ENCODE measurements around the gene CAV1.

The CAV1 gene

DNA sequence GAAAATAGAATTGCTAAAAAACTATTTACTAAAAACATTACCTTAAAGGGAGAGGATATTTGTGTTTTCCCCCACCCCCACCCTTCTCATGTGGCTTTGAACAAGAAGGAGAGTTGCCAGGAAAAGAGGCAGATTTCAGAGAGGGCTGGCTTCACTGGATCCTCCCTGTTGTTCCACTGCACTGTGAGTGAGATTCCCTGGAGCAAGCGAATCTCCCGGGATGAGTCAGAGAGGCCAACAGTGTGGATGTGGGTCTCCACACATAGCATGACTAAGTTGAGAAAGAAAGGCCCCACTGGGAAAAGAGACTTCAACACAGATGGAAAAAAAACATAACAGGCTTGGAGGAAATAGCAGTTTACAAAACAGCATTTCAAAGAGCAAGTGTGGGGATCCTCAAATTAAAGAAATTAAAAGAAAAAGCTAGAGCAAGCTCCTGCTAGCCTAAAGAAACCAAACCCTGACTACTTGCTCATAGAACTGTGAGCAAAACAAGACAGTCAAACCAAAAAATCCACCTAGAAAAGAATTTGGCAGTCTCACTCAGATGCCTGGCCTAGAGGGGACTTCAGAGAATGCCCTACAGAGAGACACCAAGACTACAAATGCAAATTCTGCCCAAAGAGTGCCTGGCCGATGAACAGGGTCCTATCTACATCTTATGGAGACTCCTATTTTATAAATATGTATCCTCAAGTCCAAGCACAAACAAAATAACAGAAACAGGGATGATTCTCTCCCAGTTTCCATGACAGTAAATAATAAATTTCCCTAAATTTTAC lies 3.4 kb downstream of the CAV1 start:
- DNase-seq = peak; percentile 83 to 88
- Histone ChIP-seq H3K36me3 (peaks cover 4 to 6% (median 4%) of the 10 kb centered on the region in 3 donors), H3K9me3 (no peaks in the 10 kb centered on the region), H3K27me3 (no peaks in the 10 kb centered on the region), H3K27ac (peak overlapping the region; percentile 93 to 99), H3K4me3 (peak overlapping the region; percentile 76 to 90), H3K4me1 (peaks cover 0 to 62% (median 16%) of the 10 kb centered on the region in 4 donors)
- TF ChIP-seq, protein P1, sequence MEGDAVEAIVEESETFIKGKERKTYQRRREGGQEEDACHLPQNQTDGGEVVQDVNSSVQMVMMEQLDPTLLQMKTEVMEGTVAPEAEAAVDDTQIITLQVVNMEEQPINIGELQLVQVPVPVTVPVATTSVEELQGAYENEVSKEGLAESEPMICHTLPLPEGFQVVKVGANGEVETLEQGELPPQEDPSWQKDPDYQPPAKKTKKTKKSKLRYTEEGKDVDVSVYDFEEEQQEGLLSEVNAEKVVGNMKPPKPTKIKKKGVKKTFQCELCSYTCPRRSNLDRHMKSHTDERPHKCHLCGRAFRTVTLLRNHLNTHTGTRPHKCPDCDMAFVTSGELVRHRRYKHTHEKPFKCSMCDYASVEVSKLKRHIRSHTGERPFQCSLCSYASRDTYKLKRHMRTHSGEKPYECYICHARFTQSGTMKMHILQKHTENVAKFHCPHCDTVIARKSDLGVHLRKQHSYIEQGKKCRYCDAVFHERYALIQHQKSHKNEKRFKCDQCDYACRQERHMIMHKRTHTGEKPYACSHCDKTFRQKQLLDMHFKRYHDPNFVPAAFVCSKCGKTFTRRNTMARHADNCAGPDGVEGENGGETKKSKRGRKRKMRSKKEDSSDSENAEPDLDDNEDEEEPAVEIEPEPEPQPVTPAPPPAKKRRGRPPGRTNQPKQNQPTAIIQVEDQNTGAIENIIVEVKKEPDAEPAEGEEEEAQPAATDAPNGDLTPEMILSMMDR (IDR thresholded peaks at IDR 0.05) = no peak
- intact Hi-C loops (cut with DNase I; ENCODE audit: low total_unique reads) = loop anchor here (5.0 kb wide), 2 partner anchors 54 to 271 kb away; no protein-coding TSS in a partner anchor

DNA sequence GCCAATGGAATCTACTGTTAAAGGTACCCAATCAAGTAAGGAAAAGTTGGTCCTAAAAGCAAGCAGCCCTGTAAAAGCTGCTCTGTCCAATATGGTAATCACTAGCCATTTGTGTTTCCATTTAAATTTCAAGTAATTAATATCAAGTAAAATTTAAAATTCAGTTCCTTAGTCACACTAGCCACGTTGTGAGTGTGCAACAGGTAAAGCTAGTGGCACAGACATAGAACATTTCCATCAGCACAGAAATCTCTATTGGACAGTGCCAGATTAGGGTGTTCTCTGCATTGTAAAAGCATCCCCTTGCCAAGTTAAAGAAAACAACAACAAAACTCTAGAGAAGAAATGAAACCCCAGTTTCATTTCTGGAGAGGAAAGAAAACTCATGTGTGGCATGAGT lies 4.4 kb downstream of the CAV1 start:
- H3K36me3 ChIP-seq = peaks cover 4 to 6% (median 4%) of the 10 kb centered on the region in 3 donors
- H3K9me3 ChIP-seq = no peaks in the 10 kb centered on the region
- no peak for DNase-seq
- TF ChIP-seq, protein P1 (IDR thresholded peaks at IDR 0.05) = no peak
- peak overlapping the region; percentile 76 to 90 for H3K4me3 ChIP-seq
- H3K4me1 ChIP-seq = peaks cover 0 to 61% (median 16%) of the 10 kb centered on the region in 4 donors
- intact Hi-C loops (cut with DNase I; ENCODE audit: low total_unique reads) = loop anchor here (5.0 kb wide), 2 partner anchors 53 to 272 kb away; no protein-coding TSS in a partner anchor
- no peaks in the 10 kb centered on the region for H3K27me3 ChIP-seq
- H3K27ac ChIP-seq = peak overlapping the region; percentile 93 to 99

DNA sequence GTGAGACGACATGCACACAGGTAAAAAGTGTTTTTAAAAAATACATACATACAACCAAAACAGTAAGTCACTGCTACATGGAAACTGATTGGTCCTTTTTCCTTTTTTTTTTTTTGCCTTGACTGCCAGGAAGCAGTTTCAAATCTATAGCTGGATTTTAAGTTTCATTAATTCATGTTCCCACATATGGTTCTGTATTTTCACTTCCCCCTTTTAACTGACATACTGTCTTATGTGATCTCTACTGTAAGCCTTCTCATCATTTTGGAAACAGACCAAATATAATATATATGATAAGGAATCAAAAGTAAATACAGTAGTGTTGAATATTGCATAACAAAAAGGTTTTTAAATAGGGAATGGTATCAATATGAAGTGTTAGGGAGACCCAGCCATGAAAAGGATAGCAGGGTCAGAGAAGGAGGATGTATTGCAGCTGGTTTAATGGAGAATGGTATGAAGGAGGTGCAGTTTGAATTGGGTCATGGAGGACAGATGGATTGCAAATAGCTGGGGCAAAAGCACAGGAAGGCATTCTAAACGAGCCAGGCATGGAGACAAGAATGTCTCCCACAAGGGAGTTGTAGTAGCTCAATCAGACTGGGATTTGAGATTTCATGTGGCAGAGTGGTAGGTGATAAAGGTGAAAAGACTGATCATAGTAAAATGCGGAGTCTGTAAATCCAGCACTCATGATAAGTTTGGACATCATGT lies 5.4 kb downstream of the CAV1 start:
- peak overlapping the region; percentile 30 to 76 for H3K4me3 ChIP-seq

DNA sequence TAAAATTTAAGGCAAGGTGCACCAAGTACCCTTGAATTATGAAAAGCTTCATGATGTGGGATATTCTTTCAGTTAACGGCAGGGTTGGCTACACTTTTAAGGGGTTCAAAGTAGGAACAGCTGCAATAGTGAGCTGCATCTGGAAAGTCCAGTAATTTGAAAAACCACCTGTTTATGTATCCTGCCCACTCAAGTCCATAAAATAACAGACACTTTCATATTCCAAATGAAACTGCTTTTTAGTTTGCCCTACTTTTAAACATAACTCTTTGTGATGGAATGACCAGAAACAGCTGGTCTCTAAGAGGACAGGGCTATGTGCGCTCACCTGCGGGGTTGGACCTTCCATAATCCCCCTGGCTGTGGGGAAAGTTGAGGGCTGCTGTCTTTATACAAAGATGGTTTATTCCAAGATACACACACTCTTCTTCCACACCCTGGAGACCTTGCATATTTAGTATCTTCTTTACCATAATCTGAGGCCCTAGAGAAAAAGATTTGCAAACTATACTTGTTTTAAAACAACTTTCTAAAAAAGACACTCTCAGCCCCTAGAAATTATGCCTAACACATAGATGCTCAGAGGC lies 7.4 kb downstream of the CAV1 start:
- TF ChIP-seq, protein P1 (IDR thresholded peaks at IDR 0.05) = no peak
- H3K27ac ChIP-seq = peak overlapping the region in 1 of 2 donors; percentile 99
- peak overlapping the region in 1 of 2 donors; percentile 76 for H3K4me3 ChIP-seq
- no peaks in the 10 kb centered on the region for H3K9me3 ChIP-seq
- H3K36me3 ChIP-seq = peaks cover 10 to 21% (median 17%) of the 10 kb centered on the region in 3 donors
- H3K4me1 ChIP-seq = peaks cover 0 to 86% (median 31%) of the 10 kb centered on the region in 4 donors
- H3K27me3 ChIP-seq = no peaks in the 10 kb centered on the region
- no peak for DNase-seq
- intact Hi-C loops (cut with DNase I; ENCODE audit: low total_unique reads) = no loop called here

More for the DNA sequence above, 5.4 kb downstream of the CAV1 start:
- Histone ChIP-seq H3K4me1 (peaks cover 0 to 69% (median 25%) of the 10 kb centered on the region in 4 donors), H3K27me3 (no peaks in the 10 kb centered on the region), H3K9me3 (no peaks in the 10 kb centered on the region), H3K36me3 (peaks cover 4 to 6% (median 6%) of the 10 kb centered on the region in 3 donors), H3K27ac (peak overlapping the region in 1 of 2 donors; percentile 99)
- TF ChIP-seq, protein P1 (IDR thresholded peaks at IDR 0.05) = no peak
- no peak for DNase-seq
- intact Hi-C loops (cut with DNase I; ENCODE audit: low total_unique reads) = no loop called here

DNA sequence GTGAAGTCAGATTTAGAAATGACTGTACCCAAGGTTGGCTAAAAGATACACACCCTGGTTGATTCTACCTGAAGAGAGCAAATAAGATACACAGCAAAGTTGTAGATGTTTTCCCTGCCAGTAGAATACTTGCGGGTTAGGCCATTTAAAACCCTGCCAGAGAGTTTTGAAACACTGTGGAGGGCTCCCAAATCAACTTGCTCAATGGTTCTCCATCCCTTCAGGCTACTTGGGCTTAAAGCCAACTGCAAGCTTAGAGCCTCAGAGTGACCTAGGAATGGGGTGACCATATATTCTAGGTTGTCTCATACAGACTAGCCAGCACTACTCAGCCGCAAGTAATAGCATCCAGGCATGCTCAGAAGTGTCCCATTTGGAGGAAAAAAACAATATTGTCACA lies 10.0 kb downstream of the CAV1 start:
- Histone ChIP-seq H3K27me3 (no peaks in the 10 kb centered on the region), H3K27ac (peak overlapping the region; percentile 19 to 23), H3K9me3 (no peaks in the 10 kb centered on the region), H3K4me3 (no peak overlapping the region), H3K4me1 (peaks cover 0 to 92% (median 35%) of the 10 kb centered on the region in 4 donors), H3K36me3 (peaks cover 11 to 40% (median 22%) of the 10 kb centered on the region in 3 donors)
- TF ChIP-seq, protein P1 (IDR thresholded peaks at IDR 0.05) = no peak
- intact Hi-C loops (cut with DNase I; ENCODE audit: low total_unique reads) = no loop called here
- peak; percentile 65 to 75 for DNase-seq
